Thymus (tissue), 11 donors: ENCODE measurements around the gene DGKE. TPM values are rescaled to one million over a fixed set of nuclear protein-coding genes. Genes with fewer than 3 reads are reported as not detected.

ENCODE experiments used
- DNase-seq, 9 donors: peaks; one replicate each; pipeline ENCODE4 v3.0.0-alpha.2; 2013; ENCODE audit warnings: low spot score in 9 of 9, low read depth in 6 of 9, missing footprints in 1 of 9
- H3K27ac ChIP-seq, 2 donors: one replicate each; pipeline ENCODE4 v1.5.1; 2013; ENCODE audit warnings: control low read depth in 1 of 2, low read depth in 1 of 2, low read length in 1 of 2, mild to moderate bottlenecking in 1 of 2, moderate library complexity in 1 of 2
- H3K27me3 ChIP-seq, 2 donors: one replicate each; pipeline ENCODE4 v1.5.1; 2013; ENCODE audit warnings: low read length in 1 of 2; ENCODE audit not compliant: control insufficient read depth in 2 of 2, insufficient read depth in 1 of 2
- H3K36me3 ChIP-seq, 2 donors: one replicate each; pipeline ENCODE4 v1.5.1; 2013; ENCODE audit warnings: low read length in 1 of 2, mild to moderate bottlenecking in 1 of 2, moderate library complexity in 1 of 2; ENCODE audit not compliant: control insufficient read depth in 2 of 2, insufficient read depth in 2 of 2
- H3K4me1 ChIP-seq, 2 donors: one replicate each; pipeline ENCODE4 v1.5.1; 2013; ENCODE audit warnings: low read length in 2 of 2; ENCODE audit not compliant: control insufficient read depth in 2 of 2, insufficient read depth in 2 of 2
- H3K4me3 ChIP-seq, 2 donors: one replicate each; pipeline ENCODE4 v1.5.1; 2013; ENCODE audit warnings: low read length in 2 of 2, control low read depth in 1 of 2, mild to moderate bottlenecking in 1 of 2
- H3K9me3 ChIP-seq, 2 donors: one replicate each; pipeline ENCODE4 v1.5.1; 2013; ENCODE audit warnings: low read length in 1 of 2, mild to moderate bottlenecking in 1 of 2; ENCODE audit not compliant: control insufficient read depth in 2 of 2, insufficient read depth in 1 of 2
- WGBS: extraction: QIAGEN DNeasy Blood & Tissue Kit; methylation state at CpG from one replicate; pipeline ENCODE4 v1.1.7; 2013; 5-methylcytosine and 5-hydroxymethylcytosine counted together
- polyA plus RNA-seq: library from polyadenylated mRNA; stranded (reverse); fragments of 200-250 nt; gene quantifications from one replicate; pipeline ENCODE4 v1.2.3, GENCODE V29; 2013
- total RNA-seq: library from RNA; stranded (reverse); fragments of 120-200 nt; gene quantifications from one replicate; pipeline ENCODE4 v1.2.4, GENCODE V29; 2013
- donor health status: healthy.

The DGKE gene
- total and polyA plus RNA-seq, 2 donors = 8.9 to 15.8 TPM

GRCh38 chr17:56796536-56796935 lies 37.4 kb upstream of the DGKE start:
- 94% methylated on average over 8 of the region's 8 CpGs for WGBS
- H3K4me3 ChIP-seq = no peak overlapping the region
- no peak overlapping the region for H3K27ac ChIP-seq
- no peaks in the 10 kb centered on the region for H3K27me3 ChIP-seq
- H3K9me3 ChIP-seq = no peaks in the 10 kb centered on the region
- H3K36me3 ChIP-seq = peaks cover 0 to 18% of the 10 kb centered on the region in 2 donors
- DNase-seq = no peak
- H3K4me1 ChIP-seq = peaks cover 4 to 20% of the 10 kb centered on the region in 2 donors

GRCh38 chr17:56798916-56799315 lies 35.0 kb upstream of the DGKE start:
- Histone ChIP-seq H3K4me3 (no peak overlapping the region), H3K4me1 (peaks cover 4 to 20% of the 10 kb centered on the region in 2 donors), H3K27me3 (no peaks in the 10 kb centered on the region), H3K27ac (no peak overlapping the region), H3K36me3 (peaks cover 0 to 12% of the 10 kb centered on the region in 2 donors), H3K9me3 (no peaks in the 10 kb centered on the region)
- 88% methylated on average over 4 of the region's 4 CpGs for WGBS
- DNase-seq = no peak

DNA sequence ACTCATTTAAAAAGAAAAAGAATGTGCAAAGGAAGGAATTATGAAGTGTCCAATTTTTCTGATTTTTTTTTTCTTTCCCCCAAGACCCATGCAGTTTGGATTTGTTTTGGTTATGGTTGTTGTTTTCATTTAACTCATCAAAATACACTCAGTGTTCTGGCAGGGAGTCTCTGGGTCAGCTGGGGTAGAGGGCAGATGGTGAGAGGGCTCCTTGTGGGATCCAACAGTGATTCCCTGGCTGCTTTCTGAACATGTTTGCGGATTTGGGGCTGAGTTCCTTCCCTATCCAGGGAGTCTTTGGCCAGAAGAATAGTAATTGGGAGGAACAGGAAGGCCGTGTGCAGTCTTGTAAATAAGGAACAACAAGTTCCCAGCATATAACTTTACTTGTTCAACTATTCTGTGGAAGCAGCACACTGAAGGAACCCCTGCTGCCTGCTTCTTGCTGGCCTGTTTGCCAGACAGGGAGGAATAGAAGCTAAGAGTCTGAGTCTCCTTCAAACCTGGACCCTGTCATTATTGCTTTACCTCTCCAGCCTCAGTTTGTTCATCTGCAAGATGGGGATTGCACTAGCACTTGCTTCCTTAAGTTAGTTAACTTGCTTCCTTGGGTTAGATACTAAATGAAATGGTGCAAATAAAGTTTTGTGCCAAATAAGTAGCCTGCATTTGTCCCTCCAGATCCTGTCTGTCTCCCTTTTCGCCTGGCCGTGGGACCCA lies 32.3 kb upstream of the DGKE start:
- peaks cover 2 to 23% of the 10 kb centered on the region in 2 donors for H3K4me1 ChIP-seq

GRCh38 chr17:56803071-56803470 lies 30.9 kb upstream of the DGKE start:
- Histone ChIP-seq H3K4me3 (no peak overlapping the region), H3K27me3 (no peaks in the 10 kb centered on the region), H3K4me1 (peaks cover 14 to 28% of the 10 kb centered on the region in 2 donors), H3K36me3 (peaks cover 0 to 9% of the 10 kb centered on the region in 2 donors), H3K9me3 (no peaks in the 10 kb centered on the region), H3K27ac (no peak overlapping the region)
- DNase-seq = no peak
- 97% methylated on average over 1 of the region's 1 CpG for WGBS

More for the DNA sequence above, 32.3 kb upstream of the DGKE start:
- no peaks in the 10 kb centered on the region for H3K27me3 ChIP-seq
- H3K27ac ChIP-seq = no peak overlapping the region
- H3K4me3 ChIP-seq = no peak overlapping the region
- DNase-seq = no peak
- WGBS = 97% methylated on average over 4 of the region's 4 CpGs
- no peaks in the 10 kb centered on the region for H3K9me3 ChIP-seq
- peaks cover 0 to 3% of the 10 kb centered on the region in 2 donors for H3K36me3 ChIP-seq

DNA sequence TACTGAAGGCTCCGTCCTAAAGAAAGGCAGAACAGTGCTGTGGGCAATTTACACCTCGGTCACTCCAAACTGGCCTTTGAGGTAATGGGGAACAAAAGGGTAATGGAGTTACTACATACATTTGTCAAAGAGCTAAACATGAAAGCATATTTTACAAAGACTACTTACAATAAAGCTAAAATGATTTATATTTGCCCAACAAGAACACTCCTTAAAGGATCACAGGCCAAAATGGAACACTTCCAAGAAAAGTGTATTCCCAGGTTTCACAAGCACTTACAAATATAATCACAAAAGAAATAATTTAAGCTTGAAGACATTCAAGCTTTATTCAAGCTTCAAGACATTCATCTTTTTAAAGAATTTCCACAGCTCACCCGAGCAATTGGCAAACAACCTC lies 29.5 kb upstream of the DGKE start:
- peaks cover 0 to 9% of the 10 kb centered on the region in 2 donors for H3K36me3 ChIP-seq
- H3K9me3 ChIP-seq = no peaks in the 10 kb centered on the region
- no peak for DNase-seq
- no peak overlapping the region for H3K4me3 ChIP-seq
- WGBS = 98% methylated on average over 3 of the region's 3 CpGs
- H3K27ac ChIP-seq = no peak overlapping the region
- H3K4me1 ChIP-seq = peaks cover 23 to 32% of the 10 kb centered on the region in 2 donors
- H3K27me3 ChIP-seq = no peaks in the 10 kb centered on the region

- Histone ChIP-seq H3K27ac (peak overlapping the region in 1 of 2 donors; percentile 53), H3K4me3 (no peak overlapping the region), H3K27me3 (no peaks in the 10 kb centered on the region), H3K36me3 (peaks cover 0 to 8% of the 10 kb centered on the region in 2 donors), H3K9me3 (no peaks in the 10 kb centered on the region), H3K4me1 (peaks cover 41 to 56% of the 10 kb centered on the region in 2 donors)
- 94% methylated on average over 4 of the region's 4 CpGs for WGBS
- no peak for DNase-seq
Measured at GRCh38 chr17:56806949-56807348, 27.0 kb upstream of the DGKE start.

DNA sequence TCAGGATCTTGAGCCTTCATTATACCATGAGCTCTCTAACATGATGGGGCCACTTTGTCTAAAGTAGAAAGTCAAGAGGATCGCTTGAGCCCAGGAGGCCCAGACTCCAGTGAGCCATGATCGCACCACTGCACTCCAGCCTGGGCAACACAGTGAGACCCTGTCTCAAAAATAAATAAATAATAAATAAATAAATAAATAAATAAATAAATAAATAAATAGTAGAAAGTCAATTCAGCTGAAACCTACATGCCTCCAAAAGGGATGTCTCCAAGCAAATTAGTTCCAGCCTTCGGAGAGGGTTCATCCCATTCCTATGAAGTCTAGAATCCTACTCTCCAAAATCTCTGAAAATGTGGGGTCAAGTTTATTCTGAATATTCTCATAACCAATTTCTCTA lies 26.2 kb upstream of the DGKE start:
- no peak for DNase-seq
- Histone ChIP-seq H3K4me3 (peak overlapping the region in 1 of 2 donors; percentile 63), H3K4me1 (peaks cover 47 to 64% of the 10 kb centered on the region in 2 donors), H3K9me3 (no peaks in the 10 kb centered on the region), H3K27ac (peak overlapping the region; percentile 79 to 98), H3K36me3 (peaks cover 0 to 6% of the 10 kb centered on the region in 2 donors), H3K27me3 (no peaks in the 10 kb centered on the region)
- WGBS = 98% methylated on average over 3 of the region's 3 CpGs

DNA sequence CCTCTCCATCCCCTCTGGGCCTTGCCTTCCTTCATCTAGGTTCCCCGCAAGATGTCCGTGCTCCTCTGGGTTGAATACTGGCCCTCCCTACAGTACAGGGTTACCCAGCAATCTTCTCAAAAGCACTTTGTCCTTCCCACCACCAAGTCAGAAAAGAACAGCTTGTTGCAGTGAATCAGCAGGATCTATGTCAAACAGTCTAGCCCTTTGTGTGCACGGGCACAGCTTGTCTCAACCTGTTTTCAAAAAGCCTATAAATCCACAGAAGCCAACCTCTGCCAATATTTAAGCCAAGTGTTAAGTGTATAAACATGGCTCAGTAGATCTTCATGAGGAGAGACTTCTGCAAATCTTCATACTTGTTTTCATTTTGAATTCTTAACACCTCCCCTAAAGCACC lies 25.4 kb upstream of the DGKE start:
- peaks cover 0 to 6% of the 10 kb centered on the region in 2 donors for H3K36me3 ChIP-seq
- peak overlapping the region in 1 of 2 donors; percentile 63 for H3K4me3 ChIP-seq
- 66% methylated on average over 3 of the region's 3 CpGs for WGBS
- peaks cover 50 to 72% of the 10 kb centered on the region in 2 donors for H3K4me1 ChIP-seq
- H3K27me3 ChIP-seq = no peaks in the 10 kb centered on the region
- peak in 1 of 9 donors; percentile 62 for DNase-seq
- peak overlapping the region; percentile 79 to 98 for H3K27ac ChIP-seq
- H3K9me3 ChIP-seq = no peaks in the 10 kb centered on the region

GRCh38 chr17:56809106-56809819 lies 24.7 kb upstream of the DGKE start:
- Histone ChIP-seq H3K27me3 (no peaks in the 10 kb centered on the region), H3K9me3 (peaks cover 0 to under 1% of the 10 kb centered on the region in 2 donors), H3K36me3 (peaks cover 0 to 6% of the 10 kb centered on the region in 2 donors), H3K4me1 (peaks cover 55 to 80% of the 10 kb centered on the region in 2 donors), H3K4me3 (peak overlapping the region; percentile 43 to 63), H3K27ac (peak overlapping the region; percentile 79 to 98)
- peak in 1 of 9 donors; percentile 34 for DNase-seq
- 91% methylated on average over 9 of the region's 9 CpGs for WGBS
